Rectal smooth muscle tissue (tissue), 1 donor: ENCODE results near the gene FAM83F.

Experiments
- H3K27ac ChIP-seq: one replicate; pipeline ENCODE4 v1.7.0; 2013; ENCODE audit warnings: low read depth, low read length, inconsistent platforms
- H3K27me3 ChIP-seq: one replicate; pipeline ENCODE4 v1.7.0; 2013; ENCODE audit warnings: low read length; ENCODE audit not compliant: control insufficient read depth, insufficient read depth
- H3K36me3 ChIP-seq: one replicate; pipeline ENCODE4 v1.7.0; 2013; ENCODE audit warnings: low read length; ENCODE audit not compliant: control insufficient read depth, insufficient read depth
- H3K4me1 ChIP-seq: one replicate; pipeline ENCODE4 v1.7.0; 2013; ENCODE audit warnings: low read length; ENCODE audit not compliant: control insufficient read depth, insufficient read depth
- H3K4me3 ChIP-seq: one replicate; pipeline ENCODE4 v1.7.0; 2013; ENCODE audit warnings: low read length
- H3K9ac ChIP-seq: one replicate; pipeline ENCODE4 v1.7.0; 2013; ENCODE audit warnings: low read length

Gene FAM83F

GRCh38 chr22:40082184-40082583, 87.4 kb downstream of the FAM83F start:
- Histone ChIP-seq H3K4me3 (no peak overlapping the region), H3K9ac (no peak overlapping the region), H3K27ac (no peak overlapping the region), H3K36me3 (no peaks in the 10 kb centered on the region), H3K4me1 (no peaks in the 10 kb centered on the region), H3K27me3 (no peaks in the 10 kb centered on the region)

GRCh38 chr22:40083794-40084193, 89.0 kb downstream of the FAM83F start:
- no peaks in the 10 kb centered on the region for H3K4me1 ChIP-seq
- H3K9ac ChIP-seq: no peak overlapping the region
- no peak overlapping the region for H3K4me3 ChIP-seq

GRCh38 chr22:40084246-40084645, 89.5 kb downstream of the FAM83F start:
- no peaks in the 10 kb centered on the region for H3K36me3 ChIP-seq
- no peak overlapping the region for H3K9ac ChIP-seq
- H3K4me3 ChIP-seq: no peak overlapping the region
- H3K27ac ChIP-seq: no peak overlapping the region
- H3K4me1 ChIP-seq: no peaks in the 10 kb centered on the region
- H3K27me3 ChIP-seq: no peaks in the 10 kb centered on the region

More at GRCh38 chr22:40083794-40084193, 89.0 kb downstream of the FAM83F start:
- Histone ChIP-seq H3K27me3 (no peaks in the 10 kb centered on the region), H3K27ac (no peak overlapping the region), H3K36me3 (no peaks in the 10 kb centered on the region)

- H3K36me3 ChIP-seq: no peaks in the 10 kb centered on the region
- H3K4me1 ChIP-seq: no peaks in the 10 kb centered on the region
- no peak overlapping the region for H3K9ac ChIP-seq
- no peaks in the 10 kb centered on the region for H3K27me3 ChIP-seq
- no peak overlapping the region for H3K27ac ChIP-seq
- H3K4me3 ChIP-seq: no peak overlapping the region
These were observed 94.1 kb downstream of the FAM83F start for GRCh38 chr22:40088818-40089217.
